Spinal cord (tissue), 10 donors: ENCODE data around the gene GID8. TPM values are rescaled to one million over a fixed set of nuclear protein-coding genes. Genes with fewer than 3 reads are reported as not detected.

Source experiments
- DNase-seq, 6 donors: peaks; one replicate each; pipeline versions ENCODE4 v3.0.0 to v3.0.0-alpha.2; 2013 to 2015; ENCODE audit warnings: low spot score in 6 of 6, low read depth in 4 of 6
- H3K27ac ChIP-seq: one replicate; pipeline ENCODE4 v1.5.1; 2013; ENCODE audit warnings: low read depth, low read length, control low read depth
- H3K27me3 ChIP-seq: one replicate; pipeline ENCODE4 v1.6.1; 2013; ENCODE audit warnings: low read length; ENCODE audit not compliant: control insufficient read depth, insufficient read depth
- H3K36me3 ChIP-seq: one replicate; pipeline ENCODE4 v1.6.1; 2013; ENCODE audit warnings: low read length; ENCODE audit not compliant: control insufficient read depth, insufficient read depth
- H3K4me1 ChIP-seq: one replicate; pipeline ENCODE4 v1.6.1; 2013; ENCODE audit warnings: low read length; ENCODE audit not compliant: control insufficient read depth, insufficient read depth
- H3K4me3 ChIP-seq: one replicate; pipeline ENCODE4 v1.5.1; 2013; ENCODE audit warnings: low read depth, low read length, control low read depth
- H3K9me3 ChIP-seq: one replicate; pipeline ENCODE4 v1.6.1; 2013; ENCODE audit warnings: low read length; ENCODE audit not compliant: control insufficient read depth, insufficient read depth
- WGBS: methylation state at CpG from one replicate; pipeline ENCODE4 v1.1.5; 2013; ENCODE audit warnings: missing lambda C conversion rate; ENCODE audit not compliant: insufficient coverage; 5-methylcytosine and 5-hydroxymethylcytosine counted together
- polyA plus RNA-seq, 2 donors: library from polyadenylated mRNA; unstranded; fragments of 120-200 nt; gene quantifications; one replicate each; pipeline ENCODE4 v1.2.1, GENCODE V29; 2013; ENCODE audit not compliant: insufficient read length in 2 of 2
- total RNA-seq, 2 donors: library from RNA; depleted of rRNA in 1 of 2; stranded (reverse); fragments of 120-200 nt in 1 of 2; fragments of >200 nt in 1 of 2; gene quantifications; one replicate each; pipeline versions ENCODE4 v1.2.3 to v1.2.4, GENCODE V29; 2013 to 2014
- donor health status: healthy.

GID8 gene
- total and polyA plus RNA-seq, 4 donors = 32.7 to 46.0 (median 39.1) TPM

- H3K27ac ChIP-seq = no peak overlapping the region
- H3K4me1 ChIP-seq = peaks cover 17% of the 10 kb centered on the region
- no peak for DNase-seq
- H3K9me3 ChIP-seq = no peaks in the 10 kb centered on the region
- H3K36me3 ChIP-seq = peaks cover 75% of the 10 kb centered on the region
- no peak overlapping the region for H3K4me3 ChIP-seq
- 93% methylated on average over 44 of the region's 45 CpGs for WGBS
- no peaks in the 10 kb centered on the region for H3K27me3 ChIP-seq
Observed at GRCh38 chr20:62910777-62911497, 27.0 kb upstream of the GID8 start.

DNA sequence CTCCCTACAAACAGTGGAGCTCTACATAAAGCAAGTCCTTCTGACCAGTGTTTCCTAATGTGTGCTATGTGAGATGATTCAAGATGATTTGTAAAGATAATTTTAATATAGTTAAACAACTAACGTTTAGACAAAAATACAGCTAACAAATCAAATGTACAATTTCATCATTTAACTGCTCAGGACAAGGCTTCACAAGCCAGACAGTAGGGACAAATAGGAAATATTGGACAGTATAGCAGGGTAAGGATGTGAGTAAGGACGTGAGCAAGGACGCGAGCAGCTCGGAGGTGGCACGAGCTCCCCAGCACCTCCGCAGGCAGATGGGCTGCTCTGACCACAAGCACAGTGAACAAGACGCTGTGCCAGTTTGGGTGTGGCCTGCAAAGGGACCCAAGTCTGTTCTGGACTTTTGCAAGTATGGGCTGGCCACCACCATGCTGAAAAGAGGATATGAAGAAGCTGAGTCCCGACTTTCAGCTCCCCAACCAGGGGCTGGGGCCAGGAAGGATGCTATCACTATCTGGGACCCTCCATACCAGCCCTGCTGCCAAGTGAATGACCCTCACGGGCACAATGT lies 26.2 kb upstream of the GID8 start:
- Histone ChIP-seq H3K9me3 (no peaks in the 10 kb centered on the region), H3K4me1 (peaks cover 17% of the 10 kb centered on the region), H3K27me3 (no peaks in the 10 kb centered on the region), H3K36me3 (peaks cover 66% of the 10 kb centered on the region), H3K27ac (no peak overlapping the region), H3K4me3 (no peak overlapping the region)
- 91% methylated on average over 8 of the region's 10 CpGs for WGBS
- no peak for DNase-seq

DNA sequence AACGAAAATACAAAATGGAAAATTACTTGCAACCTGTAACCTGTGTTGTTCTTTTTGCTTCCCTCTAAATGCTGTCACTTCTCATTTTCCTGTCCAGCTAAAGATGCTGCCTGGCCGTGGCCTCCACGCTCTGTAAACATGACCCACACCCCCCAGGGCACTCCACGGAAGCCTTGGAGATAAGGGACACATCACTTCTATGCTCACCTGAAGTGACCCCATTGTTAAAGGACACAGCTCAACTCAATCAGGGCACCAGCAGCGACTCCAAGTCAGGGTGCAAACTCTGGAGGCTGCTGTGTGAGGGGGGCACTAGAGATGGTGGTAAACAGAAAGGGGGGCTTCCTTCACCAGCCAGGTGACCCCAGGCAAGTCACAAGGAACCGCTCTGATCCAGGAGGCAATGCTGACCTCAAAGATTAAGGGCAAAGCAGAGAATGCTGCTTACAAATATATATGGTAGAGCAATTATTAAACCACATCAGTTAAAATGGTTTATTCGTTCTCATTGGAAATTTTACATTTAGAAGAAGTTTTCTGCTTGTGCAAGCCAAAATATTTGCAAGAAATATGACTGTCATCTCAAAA lies 24.8 kb upstream of the GID8 start:
- Histone ChIP-seq H3K4me1 (peaks cover 29% of the 10 kb centered on the region), H3K9me3 (no peaks in the 10 kb centered on the region), H3K27ac (no peak overlapping the region), H3K27me3 (no peaks in the 10 kb centered on the region), H3K36me3 (peaks cover 53% of the 10 kb centered on the region), H3K4me3 (no peak overlapping the region)
- 89% methylated on average over 4 of the region's 7 CpGs for WGBS
- DNase-seq = no peak

DNA sequence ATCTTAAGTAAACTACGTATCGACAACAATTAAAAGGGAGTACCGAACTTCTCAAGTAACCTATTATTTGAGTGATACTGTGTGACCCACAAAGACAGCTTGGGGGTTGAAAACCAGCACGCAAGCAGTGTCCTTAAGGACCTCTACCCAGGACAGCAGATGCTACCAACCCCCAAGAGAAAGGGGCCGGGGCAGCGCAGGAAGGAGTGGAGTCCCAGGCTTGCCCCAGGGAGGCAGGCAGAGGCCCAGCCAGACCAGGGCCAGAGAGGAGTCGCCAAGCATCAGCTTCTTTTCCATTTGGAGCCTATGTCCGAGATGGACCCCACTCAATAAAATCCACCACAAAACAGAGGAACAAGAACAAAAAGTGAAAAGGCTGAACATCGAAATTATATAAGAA lies 23.5 kb upstream of the GID8 start:
- Histone ChIP-seq H3K4me3 (no peak overlapping the region), H3K27me3 (no peaks in the 10 kb centered on the region), H3K27ac (no peak overlapping the region), H3K9me3 (no peaks in the 10 kb centered on the region), H3K36me3 (peaks cover 40% of the 10 kb centered on the region), H3K4me1 (peaks cover 31% of the 10 kb centered on the region)
- DNase-seq = no peak
- WGBS = no CpG with 5 or more reads among the region's 9 CpGs

DNA sequence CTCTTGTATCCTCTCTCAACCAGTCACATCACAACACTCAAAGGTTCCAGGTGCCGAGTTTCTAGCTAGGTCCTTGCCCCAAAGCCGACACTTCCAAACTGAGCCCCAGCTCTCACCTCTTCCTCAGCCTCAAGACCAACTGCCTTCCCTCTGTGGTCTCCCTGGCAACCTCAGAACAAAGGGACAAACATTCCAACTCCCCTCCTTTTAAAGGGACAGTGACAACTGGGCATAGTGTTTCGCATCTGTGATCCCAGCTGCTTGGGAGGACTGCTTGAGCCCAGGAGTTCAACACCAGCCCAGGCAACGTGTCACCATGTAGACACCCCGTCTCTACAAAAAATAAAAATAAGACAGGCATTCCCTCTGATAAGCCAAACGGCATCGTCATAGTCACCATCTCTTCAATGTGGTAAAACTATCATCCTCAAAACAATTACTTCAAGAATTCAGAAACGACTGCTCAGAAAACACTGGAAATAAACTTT lies 22.9 kb upstream of the GID8 start:
- no peak overlapping the region for H3K27ac ChIP-seq
- no peaks in the 10 kb centered on the region for H3K9me3 ChIP-seq
- WGBS = 18% methylated on average over 6 of the region's 8 CpGs
- H3K4me1 ChIP-seq = peaks cover 32% of the 10 kb centered on the region
- H3K36me3 ChIP-seq = peaks cover 35% of the 10 kb centered on the region
- no peaks in the 10 kb centered on the region for H3K27me3 ChIP-seq
- peak in 2 of 6 donors; percentile 80 to 83 for DNase-seq
- no peak overlapping the region for H3K4me3 ChIP-seq

- H3K27me3 ChIP-seq = no peaks in the 10 kb centered on the region
- peaks cover 47% of the 10 kb centered on the region for H3K4me1 ChIP-seq
- H3K36me3 ChIP-seq = peaks cover 16% of the 10 kb centered on the region
- no peak overlapping the region for H3K4me3 ChIP-seq
- DNase-seq = no peak
- WGBS = 73% methylated on average over 9 of the region's 10 CpGs
- peak overlapping the region; percentile 4 for H3K27ac ChIP-seq
- no peaks in the 10 kb centered on the region for H3K9me3 ChIP-seq
Observed at GRCh38 chr20:62916703-62917476, 21.1 kb upstream of the GID8 start.

GRCh38 chr20:62917720-62918119 lies 20.2 kb upstream of the GID8 start:
- H3K27ac ChIP-seq = no peak overlapping the region
- H3K9me3 ChIP-seq = no peaks in the 10 kb centered on the region
- WGBS = no CpG with 5 or more reads among the region's 3 CpGs
- H3K36me3 ChIP-seq = peaks cover 11% of the 10 kb centered on the region
- H3K27me3 ChIP-seq = no peaks in the 10 kb centered on the region
- DNase-seq = no peak
- H3K4me3 ChIP-seq = no peak overlapping the region
- H3K4me1 ChIP-seq = peaks cover 54% of the 10 kb centered on the region

DNA sequence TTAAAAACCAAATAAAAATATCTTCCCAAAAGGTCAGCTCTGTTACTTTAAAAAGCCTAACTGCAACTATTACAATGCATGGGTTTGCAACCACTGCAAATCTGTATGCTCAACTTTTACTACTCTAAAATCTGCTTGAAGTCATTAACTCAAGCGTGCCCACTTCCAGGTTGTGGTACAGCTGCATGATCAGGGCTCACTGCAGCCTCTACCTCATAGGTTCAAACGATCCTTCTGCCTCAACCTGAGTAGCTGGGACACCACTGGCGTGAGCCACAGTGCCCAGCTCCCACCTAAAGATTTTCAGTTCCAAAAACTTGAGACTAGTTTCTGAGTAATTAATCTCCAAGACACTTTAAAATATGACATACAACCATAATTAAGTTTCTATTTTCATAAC lies 19.8 kb upstream of the GID8 start:
- Histone ChIP-seq H3K27me3 (no peaks in the 10 kb centered on the region), H3K36me3 (peaks cover 7% of the 10 kb centered on the region), H3K9me3 (no peaks in the 10 kb centered on the region), H3K4me3 (no peak overlapping the region), H3K27ac (no peak overlapping the region), H3K4me1 (peaks cover 58% of the 10 kb centered on the region)
- 45% methylated on average over 3 of the region's 3 CpGs for WGBS
- no peak for DNase-seq

DNA sequence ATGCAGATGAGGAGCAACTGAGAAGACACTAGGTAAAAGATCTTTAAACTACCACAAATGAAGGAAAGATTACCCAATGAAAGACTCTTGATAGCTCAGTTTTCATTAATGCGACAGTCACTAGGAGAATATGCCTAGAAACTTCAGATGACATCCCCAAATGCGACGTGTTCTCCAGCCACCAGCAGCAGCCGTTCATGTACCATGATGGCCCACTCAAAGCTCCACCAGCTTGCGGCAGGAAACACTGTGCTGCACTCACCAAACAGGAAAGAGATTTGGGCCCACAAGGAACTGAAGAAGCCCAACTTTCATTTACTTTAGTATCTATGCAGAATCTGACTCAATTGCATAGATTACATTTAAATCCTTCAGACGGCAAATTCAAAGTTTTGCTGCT lies 19.1 kb upstream of the GID8 start:
- Histone ChIP-seq H3K36me3 (peaks cover 3% of the 10 kb centered on the region), H3K9me3 (no peaks in the 10 kb centered on the region), H3K27me3 (no peaks in the 10 kb centered on the region), H3K4me1 (peaks cover 59% of the 10 kb centered on the region), H3K27ac (no peak overlapping the region), H3K4me3 (no peak overlapping the region)
- DNase-seq = no peak
- WGBS = 71% methylated on average over 5 of the region's 6 CpGs
